OCI-M1 (cell line): ENCODE results near the gene CTSH.
"Not testable (repeated sequence)": the region's sequence is repeated elsewhere in the genome, so short reads cannot be mapped to it uniquely, and the experiment has no call there.

Experiments used
- DNase-seq: peaks from one replicate; lab custom pipeline; 2025; lab: John Stamatoyannopoulos, UW

Gene CTSH

GRCh38 chr15:78921940-78922339 is 22.9 kb downstream of the CTSH start:
- DNase-seq = no peak

GRCh38 chr15:78921517-78921916 is 23.3 kb downstream of the CTSH start:
- no peak for DNase-seq

- no peak for DNase-seq
Observed at GRCh38 chr15:78917888-78918287, 27.0 kb downstream of the CTSH start.

- no peak for DNase-seq
Observed at GRCh38 chr15:78916088-78916487, 28.8 kb downstream of the CTSH start.

- peak; percentile 84 for DNase-seq
Observed at GRCh38 chr15:78915341-78916087, 29.3 kb downstream of the CTSH start.

- no peak for DNase-seq
Observed at GRCh38 chr15:78914027-78914764, 30.6 kb downstream of the CTSH start.

GRCh38 chr15:78913012-78913411 is 31.8 kb downstream of the CTSH start:
- no peak for DNase-seq

- no peak for DNase-seq
Observed at GRCh38 chr15:78912316-78912715, 32.5 kb downstream of the CTSH start.

- DNase-seq = no peak
Observed at GRCh38 chr15:78910271-78910670, 34.6 kb downstream of the CTSH start.

GRCh38 chr15:78909791-78910228 is 35.0 kb downstream of the CTSH start:
- peak; percentile 34 for DNase-seq

- DNase-seq = no peak
Observed at GRCh38 chr15:78909160-78909695, 35.6 kb downstream of the CTSH start.

- DNase-seq = peak; percentile 45
Observed at GRCh38 chr15:78907577-78907976, 37.3 kb downstream of the CTSH start.

- no peak for DNase-seq
Observed at GRCh38 chr15:78906316-78906620, 38.6 kb downstream of the CTSH start.

GRCh38 chr15:78904599-78905358 is 40.1 kb downstream of the CTSH start:
- DNase-seq = no peak

GRCh38 chr15:78902281-78903032 is 42.4 kb downstream of the CTSH start:
- peak; percentile 78 for DNase-seq

GRCh38 chr15:78900819-78901533 is 43.9 kb downstream of the CTSH start:
- DNase-seq = not testable (repeated sequence)

- no peak for DNase-seq
Observed at GRCh38 chr15:78898540-78898939, 46.3 kb downstream of the CTSH start.

GRCh38 chr15:78895471-78895870 is 49.4 kb downstream of the CTSH start:
- DNase-seq = no peak

GRCh38 chr15:78893538-78893937 is 51.3 kb downstream of the CTSH start:
- no peak for DNase-seq

- no peak for DNase-seq
Observed at GRCh38 chr15:78889000-78889399, 55.8 kb downstream of the CTSH start.

- DNase-seq = no peak
Observed at GRCh38 chr15:78881681-78882080, 63.2 kb downstream of the CTSH start.
